ENCODE data around the gene ADGRG6.

The ADGRG6 gene

DNA sequence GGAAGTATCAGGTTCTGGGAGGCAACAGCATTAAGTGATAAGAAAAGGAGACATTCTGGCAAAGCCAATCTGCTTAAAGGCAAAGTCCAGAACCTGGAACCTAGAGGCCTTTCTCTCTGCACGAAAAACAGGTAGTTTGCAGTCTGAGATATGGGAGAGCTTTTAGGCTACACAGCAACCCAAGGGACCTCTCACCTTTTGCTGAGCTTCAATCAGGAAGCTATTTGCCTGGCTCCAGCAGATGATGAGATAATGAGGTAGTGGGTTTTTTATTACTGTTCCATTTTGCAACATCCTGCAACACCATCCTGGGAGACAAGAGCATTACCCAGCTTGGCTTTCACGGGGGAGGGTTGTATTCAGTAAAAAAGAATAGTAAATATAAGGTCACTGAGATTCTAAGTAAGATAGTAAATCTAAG is 143.1 kb downstream of the ADGRG6 start:
- Histone ChIP-seq H3K36me3 (ENCODE audit: control insufficient read depth in 1 of 2, insufficient read depth in 2 of 2, low read depth in 1 of 2, low read length in 2 of 2) (peaks cover 0 to 4% of the 10 kb centered on the region in 2 experiments), H3K27ac (ENCODE audit: low read length, poor library complexity, severe bottlenecking) (no peak overlapping the region), H4K91ac (ENCODE audit: low read length) (no peak overlapping the region), H2AFZ (ENCODE audit: low read depth, low read length) (no peak overlapping the region), H2AK5ac (ENCODE audit: low read length, severe bottlenecking) (no peak overlapping the region), H3K9ac (ENCODE audit: low read length) (no peak overlapping the region), H2BK15ac (ENCODE audit: low read depth, poor library complexity, severe bottlenecking) (no peak overlapping the region), H3K4me1 (ENCODE audit: control insufficient read depth, insufficient read depth, low read depth, low read length) (no peaks in the 10 kb centered on the region), H3K4ac (ENCODE audit: low read depth in 1 of 2, low read length in 2 of 2) (no peak overlapping the region), H3K4me2 (ENCODE audit: low read length, poor library complexity, severe bottlenecking) (no peak overlapping the region), H2BK120ac (ENCODE audit: low read depth, low read length) (no peak overlapping the region), H3K18ac (ENCODE audit: low read depth in 1 of 2, low read length in 2 of 2) (peak overlapping the region in 1 of 2 experiments; percentile 17), H3K79me1 (replicated peaks; ENCODE audit: low read length, poor library complexity, severe bottlenecking) (no peaks in the 10 kb centered on the region), H3K27me3 (ENCODE audit: control insufficient read depth in 1 of 2, insufficient read depth in 1 of 2, low read length in 2 of 2) (no peaks in the 10 kb centered on the region), H2BK5ac (ENCODE audit: low read depth, low read length, poor library complexity, severe bottlenecking) (no peak overlapping the region), H3K14ac (ENCODE audit: low read length in 2 of 2) (no peak overlapping the region), H3K4me3 (ENCODE audit: insufficient read depth in 1 of 2, low read depth in 1 of 2, low read length in 2 of 2) (no peak overlapping the region), H3K23ac (ENCODE audit: low read length in 2 of 2) (no peak overlapping the region), H3K9me3 (ENCODE audit: control insufficient read depth, low read length) (no peaks in the 10 kb centered on the region), H4K8ac (ENCODE audit: low read length) (no peak overlapping the region), H2BK12ac (ENCODE audit: low read length in 2 of 2) (no peak overlapping the region)
- 75% methylated on average over 1 of the region's 2 CpGs for WGBS
- no peak for DNase-seq

DNA sequence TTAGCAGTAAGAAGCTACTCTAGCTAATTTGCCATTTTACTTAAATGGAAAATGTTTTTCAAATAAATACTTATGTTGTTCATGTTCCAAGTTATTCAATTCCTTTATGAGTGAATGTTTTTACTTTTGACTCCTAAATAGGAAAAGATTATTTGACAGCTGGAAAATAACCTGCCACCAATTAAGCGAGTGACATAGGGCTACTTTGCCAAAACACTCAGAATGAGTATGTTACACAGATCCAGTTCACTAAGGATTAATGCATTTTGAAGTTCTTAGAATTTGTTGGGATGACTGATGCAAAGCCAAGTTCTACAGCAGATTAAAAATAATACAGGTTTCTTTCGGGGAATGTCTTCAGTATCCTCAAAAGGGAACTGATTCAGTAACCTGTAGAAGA is 144.4 kb downstream of the ADGRG6 start:
- Histone ChIP-seq H3K9ac (ENCODE audit: low read length) (no peak overlapping the region), H3K79me1 (replicated peaks; ENCODE audit: low read length, poor library complexity, severe bottlenecking) (no peaks in the 10 kb centered on the region), H2BK12ac (ENCODE audit: low read length in 2 of 2) (no peak overlapping the region), H3K27ac (ENCODE audit: low read length, poor library complexity, severe bottlenecking) (no peak overlapping the region), H3K27me3 (ENCODE audit: control insufficient read depth in 1 of 2, insufficient read depth in 1 of 2, low read length in 2 of 2) (no peaks in the 10 kb centered on the region), H2BK5ac (ENCODE audit: low read depth, low read length, poor library complexity, severe bottlenecking) (no peak overlapping the region), H2AFZ (ENCODE audit: low read depth, low read length) (no peak overlapping the region), H3K23ac (ENCODE audit: low read length in 2 of 2) (no peak overlapping the region), H3K4me3 (ENCODE audit: insufficient read depth in 1 of 2, low read depth in 1 of 2, low read length in 2 of 2) (no peak overlapping the region), H3K36me3 (ENCODE audit: control insufficient read depth in 1 of 2, insufficient read depth in 2 of 2, low read depth in 1 of 2, low read length in 2 of 2) (peaks cover 0 to 4% of the 10 kb centered on the region in 2 experiments), H2AK5ac (ENCODE audit: low read length, severe bottlenecking) (no peak overlapping the region), H3K9me3 (ENCODE audit: control insufficient read depth, low read length) (no peaks in the 10 kb centered on the region), H4K91ac (ENCODE audit: low read length) (no peak overlapping the region), H3K4me2 (ENCODE audit: low read length, poor library complexity, severe bottlenecking) (no peak overlapping the region), H3K4ac (ENCODE audit: low read depth in 1 of 2, low read length in 2 of 2) (no peak overlapping the region), H3K14ac (ENCODE audit: low read length in 2 of 2) (no peak overlapping the region), H2BK120ac (ENCODE audit: low read depth, low read length) (no peak overlapping the region), H3K4me1 (ENCODE audit: control insufficient read depth, insufficient read depth, low read depth, low read length) (no peaks in the 10 kb centered on the region), H2BK15ac (ENCODE audit: low read depth, poor library complexity, severe bottlenecking) (no peak overlapping the region), H3K18ac (ENCODE audit: low read depth in 1 of 2, low read length in 2 of 2) (no peak overlapping the region), H4K8ac (ENCODE audit: low read length) (no peak overlapping the region)
- 100% methylated on average over 1 of the region's 2 CpGs for WGBS
- no peak for DNase-seq

DNA sequence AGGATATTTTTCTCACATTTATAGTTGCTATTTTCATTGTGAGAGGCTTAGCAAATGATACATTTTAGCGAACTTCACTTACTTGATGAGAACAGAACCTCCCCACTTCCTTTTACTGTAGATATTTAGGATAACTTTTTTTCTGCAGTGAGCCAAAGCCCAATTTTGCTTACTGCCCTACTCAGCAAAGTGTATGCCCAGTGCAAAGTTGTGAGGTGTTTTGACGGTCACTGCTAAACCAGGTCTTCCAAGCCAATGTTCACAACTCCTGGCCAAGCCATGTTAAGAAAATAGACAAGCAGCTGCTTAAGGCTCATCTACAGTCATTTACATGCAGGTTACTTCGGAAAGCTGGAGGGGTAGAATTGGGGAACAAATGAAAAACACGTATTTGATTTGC is 144.8 kb downstream of the ADGRG6 start:
- Histone ChIP-seq H4K8ac (ENCODE audit: low read length) (no peak overlapping the region), H3K27ac (ENCODE audit: low read length, poor library complexity, severe bottlenecking) (no peak overlapping the region), H2AK5ac (ENCODE audit: low read length, severe bottlenecking) (no peak overlapping the region), H3K36me3 (ENCODE audit: control insufficient read depth in 1 of 2, insufficient read depth in 2 of 2, low read depth in 1 of 2, low read length in 2 of 2) (peaks cover 0 to 4% of the 10 kb centered on the region in 2 experiments), H4K91ac (ENCODE audit: low read length) (no peak overlapping the region), H3K4me3 (ENCODE audit: insufficient read depth in 1 of 2, low read depth in 1 of 2, low read length in 2 of 2) (no peak overlapping the region), H2BK120ac (ENCODE audit: low read depth, low read length) (no peak overlapping the region), H3K9me3 (ENCODE audit: control insufficient read depth, low read length) (no peaks in the 10 kb centered on the region), H3K14ac (ENCODE audit: low read length in 2 of 2) (no peak overlapping the region), H2AFZ (ENCODE audit: low read depth, low read length) (no peak overlapping the region), H3K9ac (ENCODE audit: low read length) (no peak overlapping the region), H2BK5ac (ENCODE audit: low read depth, low read length, poor library complexity, severe bottlenecking) (no peak overlapping the region), H2BK15ac (ENCODE audit: low read depth, poor library complexity, severe bottlenecking) (no peak overlapping the region), H3K4me2 (ENCODE audit: low read length, poor library complexity, severe bottlenecking) (no peak overlapping the region), H3K18ac (ENCODE audit: low read depth in 1 of 2, low read length in 2 of 2) (no peak overlapping the region), H3K27me3 (ENCODE audit: control insufficient read depth in 1 of 2, insufficient read depth in 1 of 2, low read length in 2 of 2) (no peaks in the 10 kb centered on the region), H3K4ac (ENCODE audit: low read depth in 1 of 2, low read length in 2 of 2) (no peak overlapping the region), H3K79me1 (replicated peaks; ENCODE audit: low read length, poor library complexity, severe bottlenecking) (no peaks in the 10 kb centered on the region), H3K4me1 (ENCODE audit: control insufficient read depth, insufficient read depth, low read depth, low read length) (no peaks in the 10 kb centered on the region), H3K23ac (ENCODE audit: low read length in 2 of 2) (no peak overlapping the region), H2BK12ac (ENCODE audit: low read length in 2 of 2) (no peak overlapping the region)
- no peak for DNase-seq
- WGBS: 95% methylated on average over 3 of the region's 4 CpGs

DNA sequence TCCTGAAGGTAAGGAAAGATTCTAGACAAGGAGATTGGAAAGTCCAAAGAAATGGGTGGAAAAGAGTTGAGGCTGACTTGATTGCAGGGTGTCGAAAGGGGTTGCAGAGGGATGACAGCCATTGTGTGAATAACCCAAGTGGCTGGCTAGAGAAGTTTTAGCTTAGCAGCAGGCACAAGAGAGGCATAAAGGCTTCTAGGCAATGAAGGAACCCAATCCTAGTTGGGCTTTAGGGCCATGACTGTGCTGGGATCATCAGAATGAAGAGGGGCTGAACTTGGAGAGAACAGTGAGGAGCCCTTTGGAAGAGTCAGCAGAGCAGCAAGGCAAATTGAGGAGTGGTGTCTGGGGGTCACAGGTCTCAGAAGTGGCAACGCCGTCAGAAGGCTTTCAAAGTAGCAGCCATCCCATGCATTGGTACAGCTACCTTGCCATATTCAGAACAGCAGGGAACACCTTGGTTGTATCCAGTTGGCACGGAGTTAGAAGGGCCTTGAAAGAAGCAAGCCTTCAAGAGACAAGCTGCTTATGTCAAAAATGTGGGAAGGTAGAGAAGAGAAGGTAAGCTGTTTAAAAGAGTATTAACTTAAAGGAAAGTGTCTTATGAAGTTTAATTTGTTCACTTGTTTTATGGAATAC is 146.4 kb downstream of the ADGRG6 start:
- H3K36me3 ChIP-seq (ENCODE audit: control insufficient read depth in 1 of 2, insufficient read depth in 2 of 2, low read depth in 1 of 2, low read length in 2 of 2): peaks cover 0 to 4% of the 10 kb centered on the region in 2 experiments
- H3K27me3 ChIP-seq (ENCODE audit: control insufficient read depth in 1 of 2, insufficient read depth in 1 of 2, low read length in 2 of 2): no peaks in the 10 kb centered on the region
- no peak overlapping the region for H2BK12ac ChIP-seq (ENCODE audit: low read length in 2 of 2)
- no peak overlapping the region for H2BK5ac ChIP-seq (ENCODE audit: low read depth, low read length, poor library complexity, severe bottlenecking)
- H3K4me2 ChIP-seq (ENCODE audit: low read length, poor library complexity, severe bottlenecking): no peak overlapping the region
- H3K27ac ChIP-seq (ENCODE audit: low read length, poor library complexity, severe bottlenecking): no peak overlapping the region
- H4K91ac ChIP-seq (ENCODE audit: low read length): no peak overlapping the region
- no peak overlapping the region for H3K9ac ChIP-seq (ENCODE audit: low read length)
- H3K14ac ChIP-seq (ENCODE audit: low read length in 2 of 2): no peak overlapping the region
- H3K4me3 ChIP-seq (ENCODE audit: insufficient read depth in 1 of 2, low read depth in 1 of 2, low read length in 2 of 2): no peak overlapping the region
- WGBS: 98% methylated on average over 4 of the region's 4 CpGs
- no peaks in the 10 kb centered on the region for H3K79me1 ChIP-seq (replicated peaks; ENCODE audit: low read length, poor library complexity, severe bottlenecking)
- H2BK15ac ChIP-seq (ENCODE audit: low read depth, poor library complexity, severe bottlenecking): no peak overlapping the region
- H3K18ac ChIP-seq (ENCODE audit: low read depth in 1 of 2, low read length in 2 of 2): no peak overlapping the region
- no peak overlapping the region for H3K4ac ChIP-seq (ENCODE audit: low read depth in 1 of 2, low read length in 2 of 2)
- no peak for DNase-seq
- H2AFZ ChIP-seq (ENCODE audit: low read depth, low read length): no peak overlapping the region
- no peak overlapping the region for H2AK5ac ChIP-seq (ENCODE audit: low read length, severe bottlenecking)
- no peaks in the 10 kb centered on the region for H3K9me3 ChIP-seq (ENCODE audit: control insufficient read depth, low read length)
- no peaks in the 10 kb centered on the region for H3K4me1 ChIP-seq (ENCODE audit: control insufficient read depth, insufficient read depth, low read depth, low read length)
- no peak overlapping the region for H3K23ac ChIP-seq (ENCODE audit: low read length in 2 of 2)
- no peak overlapping the region for H2BK120ac ChIP-seq (ENCODE audit: low read depth, low read length)
- no peak overlapping the region for H4K8ac ChIP-seq (ENCODE audit: low read length)
